Upper lobe of left lung (tissue), 4 donors: Measurements from ENCODE around the gene HSPG2.

Experiments used
- EP300 ChIP-seq, 4 donors: sonication (generic); formaldehyde crosslinking; IDR thresholded peaks; one replicate each; pipeline ENCODE4 v1.5.1; 2017; ENCODE audit warnings: antibody characterized with exemption in 4 of 4, control low read depth in 2 of 4
- POLR2A ChIP-seq, 4 donors: fragments of 450-650 bp; IDR thresholded peaks; one replicate each; pipeline ENCODE4 v1.5.1; 2016 to 2017; ENCODE audit warnings: antibody characterized with exemption in 4 of 4, mild to moderate bottlenecking in 2 of 4
- POLR2AphosphoS5 ChIP-seq, 2 donors: sonication (generic); formaldehyde crosslinking; IDR thresholded peaks; one replicate each; pipeline ENCODE4 v1.5.1; 2017; ENCODE audit warnings: antibody characterized with exemption in 2 of 2
- TF ChIP-seq, protein P1 (sequence below), 6 experiments: fragments of 450-650 bp in 4 of 6; fragments of 200-600 bp in 2 of 6; sonication (generic) in 2 of 6; IDR thresholded peaks; one replicate each; pipeline ENCODE4 v1.5.1; 2016 to 2019; ENCODE audit warnings: antibody characterized with exemption in 6 of 6

DNA sequence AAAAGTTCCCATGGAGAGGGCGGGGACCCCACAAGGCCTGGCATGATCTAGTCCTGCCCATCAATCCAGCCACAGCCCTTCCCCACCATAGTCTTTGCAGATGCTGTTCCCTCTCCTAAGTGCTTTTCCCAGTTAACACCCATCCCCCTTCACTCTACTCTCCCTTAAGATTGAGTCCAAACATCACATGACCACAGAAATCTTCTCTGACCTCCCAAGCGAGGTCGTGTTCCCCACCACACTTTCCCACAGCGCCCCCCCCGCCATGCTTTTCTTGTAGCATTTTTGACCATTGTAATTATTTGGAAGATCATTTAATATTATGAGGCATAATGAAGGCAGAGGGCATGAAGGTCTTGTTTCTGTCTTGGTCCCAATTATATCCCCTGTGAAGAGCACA lies 4.3 kb upstream of the HSPG2 start:
- TF ChIP-seq, protein P1, sequence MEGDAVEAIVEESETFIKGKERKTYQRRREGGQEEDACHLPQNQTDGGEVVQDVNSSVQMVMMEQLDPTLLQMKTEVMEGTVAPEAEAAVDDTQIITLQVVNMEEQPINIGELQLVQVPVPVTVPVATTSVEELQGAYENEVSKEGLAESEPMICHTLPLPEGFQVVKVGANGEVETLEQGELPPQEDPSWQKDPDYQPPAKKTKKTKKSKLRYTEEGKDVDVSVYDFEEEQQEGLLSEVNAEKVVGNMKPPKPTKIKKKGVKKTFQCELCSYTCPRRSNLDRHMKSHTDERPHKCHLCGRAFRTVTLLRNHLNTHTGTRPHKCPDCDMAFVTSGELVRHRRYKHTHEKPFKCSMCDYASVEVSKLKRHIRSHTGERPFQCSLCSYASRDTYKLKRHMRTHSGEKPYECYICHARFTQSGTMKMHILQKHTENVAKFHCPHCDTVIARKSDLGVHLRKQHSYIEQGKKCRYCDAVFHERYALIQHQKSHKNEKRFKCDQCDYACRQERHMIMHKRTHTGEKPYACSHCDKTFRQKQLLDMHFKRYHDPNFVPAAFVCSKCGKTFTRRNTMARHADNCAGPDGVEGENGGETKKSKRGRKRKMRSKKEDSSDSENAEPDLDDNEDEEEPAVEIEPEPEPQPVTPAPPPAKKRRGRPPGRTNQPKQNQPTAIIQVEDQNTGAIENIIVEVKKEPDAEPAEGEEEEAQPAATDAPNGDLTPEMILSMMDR (IDR thresholded peaks at IDR 0.05) = no peak
- no peak for TF ChIP-seq POLR2A (IDR thresholded peaks at IDR 0.05)
- no peak for TF ChIP-seq POLR2AphosphoS5 (IDR thresholded peaks at IDR 0.05)
- TF ChIP-seq EP300 (IDR thresholded peaks at IDR 0.05) = no peak
